ENCODE data around the gene ATAD3C.

DNA sequence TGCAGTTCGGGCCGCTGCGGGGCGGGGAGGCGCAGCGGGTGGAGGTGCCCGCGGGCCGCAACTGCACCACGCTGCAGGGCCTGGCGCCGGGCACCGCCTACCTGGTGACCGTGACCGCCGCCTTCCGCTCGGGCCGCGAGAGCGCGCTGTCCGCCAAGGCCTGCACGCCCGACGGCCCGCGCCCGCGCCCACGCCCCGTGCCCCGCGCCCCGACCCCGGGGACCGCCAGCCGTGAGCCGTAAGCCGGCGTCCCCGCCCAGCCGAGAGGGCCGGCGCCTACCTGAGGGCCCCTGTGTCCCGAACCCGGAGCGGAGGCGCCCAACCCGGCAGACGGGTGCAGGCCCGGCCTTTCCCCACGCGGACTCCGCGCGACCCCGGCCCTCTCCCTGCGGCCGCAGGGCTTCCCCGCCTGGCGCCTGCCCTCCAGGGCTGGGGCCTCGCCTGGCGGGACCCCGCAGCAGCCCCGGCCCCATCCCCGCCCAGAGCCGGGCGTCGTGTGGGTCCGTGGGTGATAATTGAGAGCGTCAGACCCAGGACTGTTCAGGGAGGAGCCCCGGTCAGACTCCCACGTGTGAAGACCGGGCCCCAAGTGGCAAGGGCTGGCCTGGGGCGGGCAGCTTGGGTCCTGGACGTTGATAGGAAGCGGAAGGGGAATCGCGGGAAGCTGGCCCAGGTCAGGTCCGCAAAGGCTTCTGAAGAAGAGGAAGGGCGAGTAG lies 9.8 kb upstream of the ATAD3C start:
- no peak for TF ChIP-seq POLR2A (IDR thresholded peaks at IDR 0.05; ENCODE audit: low read depth, low read length)
- TF ChIP-seq, protein P1, sequence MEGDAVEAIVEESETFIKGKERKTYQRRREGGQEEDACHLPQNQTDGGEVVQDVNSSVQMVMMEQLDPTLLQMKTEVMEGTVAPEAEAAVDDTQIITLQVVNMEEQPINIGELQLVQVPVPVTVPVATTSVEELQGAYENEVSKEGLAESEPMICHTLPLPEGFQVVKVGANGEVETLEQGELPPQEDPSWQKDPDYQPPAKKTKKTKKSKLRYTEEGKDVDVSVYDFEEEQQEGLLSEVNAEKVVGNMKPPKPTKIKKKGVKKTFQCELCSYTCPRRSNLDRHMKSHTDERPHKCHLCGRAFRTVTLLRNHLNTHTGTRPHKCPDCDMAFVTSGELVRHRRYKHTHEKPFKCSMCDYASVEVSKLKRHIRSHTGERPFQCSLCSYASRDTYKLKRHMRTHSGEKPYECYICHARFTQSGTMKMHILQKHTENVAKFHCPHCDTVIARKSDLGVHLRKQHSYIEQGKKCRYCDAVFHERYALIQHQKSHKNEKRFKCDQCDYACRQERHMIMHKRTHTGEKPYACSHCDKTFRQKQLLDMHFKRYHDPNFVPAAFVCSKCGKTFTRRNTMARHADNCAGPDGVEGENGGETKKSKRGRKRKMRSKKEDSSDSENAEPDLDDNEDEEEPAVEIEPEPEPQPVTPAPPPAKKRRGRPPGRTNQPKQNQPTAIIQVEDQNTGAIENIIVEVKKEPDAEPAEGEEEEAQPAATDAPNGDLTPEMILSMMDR (conservative IDR thresholded peaks at IDR 0.05; ENCODE audit: low read depth, low read length), result no peak
- TF ChIP-seq CEBPB (IDR thresholded peaks at IDR 0.05; ENCODE audit: low read depth, low read length), result no peak
- no peak for TF ChIP-seq MAZ (IDR thresholded peaks at IDR 0.05; ENCODE audit: borderline replicate concordance, low read depth, low read length)
- no peak for TF ChIP-seq SMC3 (IDR thresholded peaks at IDR 0.05; ENCODE audit: low read depth, low read length)
- TF ChIP-seq RAD21 (IDR thresholded peaks at IDR 0.05; ENCODE audit: low read length), result no peak
- TF ChIP-seq RFX5 (IDR thresholded peaks at IDR 0.05; ENCODE audit: low read depth, low read length), result no peak
- TF ChIP-seq, protein P2, sequence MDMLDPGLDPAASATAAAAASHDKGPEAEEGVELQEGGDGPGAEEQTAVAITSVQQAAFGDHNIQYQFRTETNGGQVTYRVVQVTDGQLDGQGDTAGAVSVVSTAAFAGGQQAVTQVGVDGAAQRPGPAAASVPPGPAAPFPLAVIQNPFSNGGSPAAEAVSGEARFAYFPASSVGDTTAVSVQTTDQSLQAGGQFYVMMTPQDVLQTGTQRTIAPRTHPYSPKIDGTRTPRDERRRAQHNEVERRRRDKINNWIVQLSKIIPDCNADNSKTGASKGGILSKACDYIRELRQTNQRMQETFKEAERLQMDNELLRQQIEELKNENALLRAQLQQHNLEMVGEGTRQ (IDR thresholded peaks at IDR 0.05; ENCODE audit: low read depth, low read length), result no peak
- no peak for TF ChIP-seq BHLHE40 (IDR thresholded peaks at IDR 0.05; ENCODE audit: low read depth, low read length)
